ENCODE data around the gene HPS1.

HPS1 gene

DNA sequence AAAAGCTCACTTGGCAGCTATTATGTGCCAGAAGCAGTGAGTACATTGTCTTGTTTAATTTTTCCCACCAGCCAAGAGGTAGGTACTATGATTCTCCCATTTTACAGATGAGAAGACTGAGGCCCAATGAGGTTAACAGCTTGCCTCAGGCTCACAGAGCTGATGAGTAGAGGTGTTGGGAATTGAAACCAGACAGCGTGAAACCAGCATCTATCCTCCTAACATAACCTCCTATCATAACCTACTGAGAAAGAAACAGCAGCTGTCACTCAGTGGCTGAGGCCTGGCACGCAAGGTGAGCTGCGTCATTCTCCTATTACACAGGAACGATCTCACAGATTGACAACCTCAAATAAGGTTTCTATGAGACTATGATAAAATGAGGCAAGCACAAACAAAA, 37.9 kb downstream of the HPS1 start:
- no peak overlapping the region for H3K4me3 ChIP-seq (replicated peaks in 1 of 2; ENCODE audit: low read depth in 2 of 2, low read length in 2 of 2)
- no peak for DNase-seq (ENCODE audit: low read depth in 2 of 2)
- TF ChIP-seq, protein P1, sequence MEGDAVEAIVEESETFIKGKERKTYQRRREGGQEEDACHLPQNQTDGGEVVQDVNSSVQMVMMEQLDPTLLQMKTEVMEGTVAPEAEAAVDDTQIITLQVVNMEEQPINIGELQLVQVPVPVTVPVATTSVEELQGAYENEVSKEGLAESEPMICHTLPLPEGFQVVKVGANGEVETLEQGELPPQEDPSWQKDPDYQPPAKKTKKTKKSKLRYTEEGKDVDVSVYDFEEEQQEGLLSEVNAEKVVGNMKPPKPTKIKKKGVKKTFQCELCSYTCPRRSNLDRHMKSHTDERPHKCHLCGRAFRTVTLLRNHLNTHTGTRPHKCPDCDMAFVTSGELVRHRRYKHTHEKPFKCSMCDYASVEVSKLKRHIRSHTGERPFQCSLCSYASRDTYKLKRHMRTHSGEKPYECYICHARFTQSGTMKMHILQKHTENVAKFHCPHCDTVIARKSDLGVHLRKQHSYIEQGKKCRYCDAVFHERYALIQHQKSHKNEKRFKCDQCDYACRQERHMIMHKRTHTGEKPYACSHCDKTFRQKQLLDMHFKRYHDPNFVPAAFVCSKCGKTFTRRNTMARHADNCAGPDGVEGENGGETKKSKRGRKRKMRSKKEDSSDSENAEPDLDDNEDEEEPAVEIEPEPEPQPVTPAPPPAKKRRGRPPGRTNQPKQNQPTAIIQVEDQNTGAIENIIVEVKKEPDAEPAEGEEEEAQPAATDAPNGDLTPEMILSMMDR (IDR thresholded peaks at IDR 0.05; ENCODE audit: low read depth, low read length), result no peak

DNA sequence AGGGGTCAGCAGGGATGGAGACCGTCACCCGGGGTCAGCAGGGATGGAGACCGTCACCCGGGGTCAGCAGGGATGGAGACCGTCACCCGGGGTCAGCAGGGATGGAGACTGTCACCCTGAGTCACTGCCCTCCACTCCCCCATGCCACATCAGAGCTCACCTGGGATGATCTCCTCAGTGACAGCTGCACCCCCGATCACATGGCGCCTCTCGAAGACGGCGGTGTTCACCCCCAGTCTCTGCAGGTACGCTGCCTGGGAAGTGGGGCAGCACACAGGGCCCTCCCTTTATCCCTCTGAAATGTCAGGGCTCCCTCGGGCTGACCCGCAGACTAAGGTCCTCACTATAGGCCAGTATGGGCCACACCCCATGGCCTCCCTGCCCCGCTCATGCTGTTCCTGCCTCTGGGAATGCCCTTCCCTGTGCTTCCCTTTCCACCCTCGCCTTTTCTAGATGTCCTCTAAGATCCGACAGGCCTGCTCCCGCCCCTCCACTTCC, 38.9 kb downstream of the HPS1 start:
- no peak overlapping the region for H3K4me3 ChIP-seq (replicated peaks in 1 of 2; ENCODE audit: low read depth in 2 of 2, low read length in 2 of 2)
- TF ChIP-seq, protein P1 (IDR thresholded peaks at IDR 0.05; ENCODE audit: low read depth, low read length), result no peak
- no peak for DNase-seq (ENCODE audit: low read depth in 2 of 2)

DNA sequence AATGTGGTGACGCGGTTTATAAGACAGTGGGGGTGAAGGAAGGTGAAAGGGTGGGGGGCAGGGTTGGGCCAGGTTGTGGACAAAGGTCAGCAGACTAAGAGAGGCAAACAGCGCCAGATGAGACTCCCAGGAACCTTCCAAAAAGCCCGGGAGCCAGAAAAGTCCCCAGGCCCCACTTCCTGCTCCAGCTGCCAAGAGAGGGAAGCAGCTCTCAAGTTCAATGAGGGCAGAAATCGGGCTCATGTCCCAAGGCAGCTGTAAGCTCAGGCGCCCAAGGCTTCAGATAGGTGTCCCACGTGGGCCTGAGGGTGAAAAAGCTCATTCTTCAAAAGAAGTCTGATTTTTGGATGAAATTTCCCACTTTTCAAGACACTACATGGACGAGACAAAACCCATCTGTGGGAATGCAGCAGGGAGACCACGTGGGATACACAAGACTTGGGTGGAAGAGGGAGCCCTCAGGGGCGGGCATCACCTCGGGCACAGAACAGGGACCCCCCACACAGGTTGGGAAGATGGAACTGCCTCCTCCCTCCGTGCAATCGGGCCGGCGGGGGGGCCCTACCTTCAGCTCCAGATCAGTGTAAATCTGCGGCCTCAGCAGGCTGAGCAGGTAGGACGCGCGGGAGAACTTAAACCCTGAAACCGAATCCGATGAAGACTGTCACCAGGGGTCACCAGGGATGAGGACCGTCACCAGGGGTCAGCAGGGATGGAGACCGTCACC, 39.6 kb downstream of the HPS1 start:
- DNase-seq (ENCODE audit: low read depth in 2 of 2), result no peak
- TF ChIP-seq, protein P1 (IDR thresholded peaks at IDR 0.05; ENCODE audit: low read depth, low read length), result no peak
- H3K4me3 ChIP-seq (replicated peaks in 1 of 2; ENCODE audit: low read depth in 2 of 2, low read length in 2 of 2), result no peak overlapping the region

DNA sequence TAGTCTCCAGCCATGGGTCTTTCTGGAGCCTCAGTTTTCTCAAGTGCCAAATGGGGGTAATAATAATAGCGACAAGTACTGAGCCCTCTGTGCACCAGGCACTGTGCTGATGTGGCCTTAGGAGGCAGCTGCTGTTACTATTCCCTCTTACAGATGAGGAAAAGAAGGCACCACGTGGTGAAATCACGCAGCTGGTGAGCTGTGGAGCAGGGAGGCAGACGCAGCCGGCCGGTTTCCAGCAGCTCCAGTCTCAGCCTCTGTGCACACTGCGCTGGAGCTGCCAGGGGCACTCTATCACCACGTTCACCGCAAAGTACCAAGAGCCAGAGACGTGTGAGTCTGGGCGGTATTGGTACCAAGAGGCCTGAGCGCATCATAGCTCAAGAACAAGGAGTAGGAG, 41.3 kb downstream of the HPS1 start:
- no peak for DNase-seq (ENCODE audit: low read depth in 2 of 2)
- TF ChIP-seq, protein P1 (IDR thresholded peaks at IDR 0.05; ENCODE audit: low read depth, low read length), result no peak

DNA sequence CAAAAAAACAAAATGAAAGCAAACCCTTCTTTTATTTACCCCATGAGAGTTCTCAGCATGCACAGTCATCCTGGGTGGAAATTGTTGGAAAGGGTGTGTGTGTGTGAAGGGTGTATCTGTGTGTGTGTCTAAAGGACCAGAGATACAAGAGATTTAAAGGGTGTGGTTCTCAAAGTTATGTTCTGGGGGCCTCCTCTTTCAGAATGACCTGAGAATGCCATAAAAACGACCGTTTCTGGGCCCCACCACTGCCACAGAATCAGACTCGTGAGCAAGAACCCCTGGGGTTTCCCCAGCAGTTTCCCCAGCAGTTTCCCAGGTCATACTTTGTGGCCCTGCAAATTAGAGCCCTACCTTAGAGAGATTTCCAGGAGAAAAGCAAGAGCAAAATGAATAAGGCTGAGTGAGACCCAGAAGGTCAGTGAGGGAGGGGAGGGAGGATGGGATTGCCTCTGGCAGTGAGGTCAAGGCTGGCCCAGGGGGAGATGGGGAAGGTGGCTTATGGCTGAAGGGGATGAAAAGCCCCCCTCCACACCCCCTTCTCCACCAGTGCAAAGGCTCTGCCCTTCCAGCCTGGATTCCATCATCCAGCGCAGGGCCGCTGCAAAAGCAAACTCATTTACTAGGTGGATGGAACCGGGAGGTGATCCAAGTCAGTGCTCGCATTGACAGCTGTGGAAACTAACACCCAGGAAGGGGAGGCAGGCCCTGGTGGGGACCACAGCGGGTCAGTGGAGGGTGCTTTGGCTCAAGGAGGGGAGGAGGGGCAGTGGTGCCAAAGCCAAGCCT, 42.0 kb downstream of the HPS1 start:
- TF ChIP-seq, protein P1 (IDR thresholded peaks at IDR 0.05; ENCODE audit: low read depth, low read length), result no peak
- H3K4me3 ChIP-seq (replicated peaks in 1 of 2; ENCODE audit: low read depth in 2 of 2, low read length in 2 of 2), result no peak overlapping the region
- peak; percentile 41 to 78 for DNase-seq (ENCODE audit: low read depth in 2 of 2)

More for the DNA sequence above, 41.3 kb downstream of the HPS1 start:
- no peak overlapping the region for H3K4me3 ChIP-seq (replicated peaks in 1 of 2; ENCODE audit: low read depth in 2 of 2, low read length in 2 of 2)

DNA sequence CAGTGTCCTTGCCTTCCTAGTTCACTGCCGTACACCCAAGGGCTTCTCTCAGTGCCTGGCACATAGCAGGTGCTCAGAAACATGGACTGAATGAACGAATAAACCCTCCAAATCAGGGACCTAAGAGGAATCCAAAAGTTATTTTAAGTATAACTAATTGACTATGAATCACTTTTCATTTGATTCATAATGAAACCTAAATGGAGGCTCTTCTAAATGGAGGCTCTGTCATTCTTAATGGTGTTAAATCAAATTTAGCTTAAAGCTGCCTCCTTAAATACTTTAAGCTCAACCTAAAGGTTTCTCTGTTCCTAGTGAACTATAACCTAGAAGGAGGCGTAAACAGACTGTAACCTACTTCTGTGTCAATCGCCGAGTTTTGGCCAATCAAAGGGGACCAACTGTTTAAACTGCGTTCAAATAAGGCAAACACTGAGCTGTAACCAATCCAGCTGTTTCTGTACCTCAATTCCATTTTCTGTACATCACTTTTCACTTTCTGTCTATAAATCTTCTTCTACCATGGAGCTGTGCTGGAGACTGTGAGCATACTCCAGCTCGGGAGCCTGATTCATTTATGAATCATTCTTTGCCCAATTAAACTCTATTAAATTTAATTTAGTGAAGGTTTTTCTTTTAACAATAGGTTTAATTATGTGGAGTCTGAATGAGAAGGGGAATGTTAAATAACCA, 42.8 kb downstream of the HPS1 start:
- H3K4me3 ChIP-seq (replicated peaks in 1 of 2; ENCODE audit: low read depth in 2 of 2, low read length in 2 of 2), result no peak overlapping the region
- peak in 1 of 2 donors; percentile 60 for DNase-seq (ENCODE audit: low read depth in 2 of 2)
- TF ChIP-seq, protein P1 (IDR thresholded peaks at IDR 0.05; ENCODE audit: low read depth, low read length), result no peak

All from cardiac fibroblast (primary cell).